Coronary artery (tissue), 2 donors: ENCODE results near the gene GAS7.
A peak's percentile ranks its signal among the peaks of the same experiment; 100 is the strongest.

Source experiments
- DNase-seq: peaks from one replicate; pipeline ENCODE4 v3.0.0-alpha.2; 2017; ENCODE audit warnings: low spot score
- H3K27ac ChIP-seq, 2 donors: fragments of 200-600 bp; sonication (generic); one replicate each; pipeline ENCODE4 v1.5.1; 2016 to 2019
- H3K4me3 ChIP-seq: fragments of 200-600 bp; sonication (generic); 2 replicates; pipeline ENCODE4 v1.5.1; 2016; ENCODE audit warnings: mild to moderate bottlenecking, moderate library complexity
- CTCF ChIP-seq: fragments of 200-600 bp; sonication (generic); IDR thresholded peaks from one replicate; pipeline ENCODE4 v1.5.1; 2019; ENCODE audit warnings: antibody characterized with exemption

GAS7 gene

GRCh38 chr17:10046786-10047785 lies 151.3 kb downstream of the GAS7 start:
- peak overlapping the region in 1 of 2 donors; percentile 16 for H3K27ac ChIP-seq
- TF ChIP-seq CTCF: no peak

GRCh38 chr17:10045871-10046658 lies 152.3 kb downstream of the GAS7 start:
- DNase-seq: no peak
- H3K4me3 ChIP-seq: no peak overlapping the region
- H3K27ac ChIP-seq: no peak overlapping the region
- TF ChIP-seq CTCF: no peak

More at GRCh38 chr17:10046786-10047785, 151.3 kb downstream of the GAS7 start:
- no peak overlapping the region for H3K4me3 ChIP-seq
- DNase-seq: no peak

GRCh38 chr17:10042589-10043244 lies 155.7 kb downstream of the GAS7 start:
- H3K27ac ChIP-seq: peak overlapping the region; percentile 37 to 85
- H3K4me3 ChIP-seq: no peak overlapping the region

GRCh38 chr17:10041916-10042588 lies 156.4 kb downstream of the GAS7 start:
- TF ChIP-seq CTCF: no peak
- peak overlapping the region in 1 of 2 donors; percentile 62 for H3K27ac ChIP-seq
- no peak overlapping the region for H3K4me3 ChIP-seq
- DNase-seq: no peak

More at GRCh38 chr17:10042589-10043244, 155.7 kb downstream of the GAS7 start:
- TF ChIP-seq CTCF: no peak
- no peak for DNase-seq

GRCh38 chr17:10041287-10041612 lies 157.2 kb downstream of the GAS7 start:
- TF ChIP-seq CTCF: no peak
- Histone ChIP-seq H3K4me3 (no peak overlapping the region), H3K27ac (peak overlapping the region in 1 of 2 donors; percentile 62)
- DNase-seq: no peak

- TF ChIP-seq CTCF: no peak
- DNase-seq: peak; percentile 85
- Histone ChIP-seq H3K4me3 (peak overlapping the region; percentile 68), H3K27ac (peak overlapping the region; percentile 45 to 89)
Measured at GRCh38 chr17:10036511-10037061, 161.8 kb downstream of the GAS7 start.
